A673 (cell line): Measurements from ENCODE around the gene FBXO31.

ENCODE experiments used
- EZH2 ChIP-seq: fragments of 200-600 bp; sonication (generic); IDR thresholded peaks from 2 replicates; pipeline ENCODE4 v1.6.1; 2017; ENCODE audit warnings: borderline replicate concordance, low read depth, mild to moderate bottlenecking, mixed read lengths, antibody characterized with exemption, low read length; ENCODE audit not compliant: poor library complexity, severe bottlenecking
- TF ChIP-seq, protein P1 (sequence below): fragments of 300-800, 200-600 bp; sonication (generic); conservative IDR thresholded peaks from 2 replicates; pipeline ENCODE4 v1.5.1; 2017; ENCODE audit warnings: low read depth, mild to moderate bottlenecking, antibody characterized with exemption, low read length, moderate library complexity, mixed read lengths

DNA sequence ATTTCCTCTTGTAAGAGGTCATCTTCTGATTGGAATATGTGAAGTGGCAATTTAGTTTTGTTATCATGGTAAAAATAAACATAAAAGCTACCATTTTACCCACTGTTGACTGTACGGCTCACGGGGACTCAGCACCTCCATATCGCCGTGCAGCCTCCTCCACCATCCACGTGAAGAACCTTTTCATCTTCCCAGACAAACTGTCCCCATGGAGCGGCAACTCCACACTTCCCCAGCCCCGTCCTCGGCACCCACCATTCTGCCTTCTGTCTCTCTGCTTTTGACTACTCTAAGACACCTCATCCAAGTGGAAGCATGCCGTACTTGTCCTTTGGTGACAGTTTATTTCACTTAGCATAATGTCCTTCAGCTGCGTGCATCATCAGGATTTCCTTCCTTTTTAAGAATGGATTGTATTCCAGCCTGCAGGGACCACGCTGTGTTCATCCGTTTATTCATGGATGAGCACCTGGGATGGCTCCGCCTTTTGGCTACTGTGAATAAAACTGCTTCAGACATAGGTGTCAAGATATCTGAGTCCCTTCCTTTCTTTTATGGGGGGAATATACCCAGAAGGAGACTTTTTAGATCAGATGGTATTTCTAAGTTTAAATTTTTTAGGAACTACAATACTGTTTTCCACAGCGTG lies 14.3 kb downstream of the FBXO31 start:
- TF ChIP-seq, protein P1, sequence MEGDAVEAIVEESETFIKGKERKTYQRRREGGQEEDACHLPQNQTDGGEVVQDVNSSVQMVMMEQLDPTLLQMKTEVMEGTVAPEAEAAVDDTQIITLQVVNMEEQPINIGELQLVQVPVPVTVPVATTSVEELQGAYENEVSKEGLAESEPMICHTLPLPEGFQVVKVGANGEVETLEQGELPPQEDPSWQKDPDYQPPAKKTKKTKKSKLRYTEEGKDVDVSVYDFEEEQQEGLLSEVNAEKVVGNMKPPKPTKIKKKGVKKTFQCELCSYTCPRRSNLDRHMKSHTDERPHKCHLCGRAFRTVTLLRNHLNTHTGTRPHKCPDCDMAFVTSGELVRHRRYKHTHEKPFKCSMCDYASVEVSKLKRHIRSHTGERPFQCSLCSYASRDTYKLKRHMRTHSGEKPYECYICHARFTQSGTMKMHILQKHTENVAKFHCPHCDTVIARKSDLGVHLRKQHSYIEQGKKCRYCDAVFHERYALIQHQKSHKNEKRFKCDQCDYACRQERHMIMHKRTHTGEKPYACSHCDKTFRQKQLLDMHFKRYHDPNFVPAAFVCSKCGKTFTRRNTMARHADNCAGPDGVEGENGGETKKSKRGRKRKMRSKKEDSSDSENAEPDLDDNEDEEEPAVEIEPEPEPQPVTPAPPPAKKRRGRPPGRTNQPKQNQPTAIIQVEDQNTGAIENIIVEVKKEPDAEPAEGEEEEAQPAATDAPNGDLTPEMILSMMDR = no peak
- TF ChIP-seq EZH2 = no peak
